Measurements from ENCODE around the gene IGLL5. TPM values are rescaled to one million over a fixed set of nuclear protein-coding genes. Genes with fewer than 3 reads are reported as not detected.

The IGLL5 gene
- total RNA-seq, result not detected in 2 replicates

DNA sequence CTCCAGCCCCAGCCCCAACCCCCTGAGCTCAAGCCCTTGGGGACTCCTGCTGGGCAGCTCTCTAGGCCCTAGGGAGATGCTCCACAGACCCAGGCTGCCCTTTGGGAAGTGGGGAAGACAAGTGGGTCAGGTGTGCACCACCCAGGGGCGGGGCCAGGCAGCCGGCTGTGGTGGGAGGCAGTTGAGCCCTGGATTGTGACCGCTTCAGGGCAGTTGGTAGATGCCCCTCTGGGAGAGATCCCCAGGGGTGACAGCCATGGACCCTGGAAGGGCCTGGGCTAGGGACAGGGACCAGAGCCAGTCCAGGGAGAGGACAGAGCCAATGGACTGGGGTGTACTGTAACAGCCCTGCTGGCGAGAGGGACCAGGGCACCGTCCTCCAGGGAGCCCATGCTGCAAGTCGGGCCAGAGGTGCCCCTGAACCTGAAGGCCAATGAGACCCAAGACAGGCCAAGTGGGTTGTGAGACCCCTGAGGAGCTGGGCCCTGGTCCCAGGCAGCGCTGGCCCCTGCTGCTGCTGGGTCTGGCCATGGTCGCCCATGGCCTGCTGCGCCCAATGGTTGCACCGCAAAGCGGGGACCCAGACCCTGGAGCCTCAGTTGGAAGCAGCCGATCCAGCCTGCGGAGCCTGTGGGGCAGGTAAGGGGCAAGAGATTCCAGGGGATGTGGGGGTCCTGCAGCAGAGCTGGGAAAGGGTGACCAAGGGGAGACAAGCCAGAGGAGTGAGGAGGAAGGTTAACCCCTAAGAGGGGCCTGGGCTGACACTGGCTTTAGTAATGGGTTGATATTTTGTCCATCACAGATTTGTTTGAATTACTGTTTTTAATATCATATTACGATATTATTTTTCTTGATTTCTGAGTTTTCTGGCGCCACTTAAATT, at the start of gene IGLL5:
Gene IGLL5, plus strand, starts transcription at position 196 of the 883 bp plus-strand sequence. Its CDS starts 238 bp downstream, at position 434.
- intact Hi-C loops (cut with micrococcal nuclease), result no loop called here

GRCh38 chr22:22838148-22838786, 49.3 kb upstream of the IGLL5 start:
- intact Hi-C loops (cut with micrococcal nuclease), result no loop called here

- intact Hi-C loops (cut with micrococcal nuclease), result no loop called here
These were observed 47.9 kb upstream of the IGLL5 start for GRCh38 chr22:22839570-22840314.

GRCh38 chr22:22840780-22841179, 46.8 kb upstream of the IGLL5 start:
- intact Hi-C loops (cut with micrococcal nuclease), result no loop called here

DNA sequence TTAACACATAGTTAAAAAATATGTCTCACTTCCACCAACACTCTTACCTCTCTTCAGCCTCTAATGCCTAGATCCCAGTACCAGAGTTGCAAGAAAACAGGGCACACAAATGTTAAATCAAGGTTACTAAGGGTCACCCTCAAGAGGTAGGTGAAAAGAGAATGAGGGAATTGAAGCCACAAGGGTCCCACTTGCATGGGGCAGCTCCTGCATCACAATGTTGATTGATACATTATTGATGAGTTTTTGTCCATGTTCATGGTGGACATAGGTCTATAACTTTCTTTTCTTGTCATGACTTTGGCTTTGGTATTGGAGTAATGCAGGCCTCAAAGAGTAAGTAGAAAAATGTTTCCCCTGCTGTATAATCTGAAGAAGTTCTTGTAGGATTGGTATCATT, 46.0 kb upstream of the IGLL5 start:
- intact Hi-C loops (cut with micrococcal nuclease), result no loop called here

DNA sequence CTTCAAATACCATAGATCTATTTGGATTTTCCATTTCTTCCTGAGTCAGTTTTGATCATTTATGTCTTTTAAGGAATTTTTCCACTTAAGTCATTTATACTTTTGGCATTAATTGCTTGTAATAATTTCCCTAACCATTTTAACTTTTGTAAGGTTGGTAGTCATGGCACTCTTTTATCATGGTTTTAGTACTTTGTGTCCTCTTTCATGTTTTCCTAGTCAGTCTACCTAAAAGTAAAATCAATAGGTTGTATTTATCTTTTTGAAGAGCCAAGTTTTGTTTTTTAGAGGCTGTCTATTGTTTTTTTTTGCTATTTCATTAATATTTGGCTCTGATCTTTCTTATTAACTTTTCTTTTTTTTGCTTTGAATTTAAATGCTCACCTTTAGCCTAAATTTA, 45.5 kb upstream of the IGLL5 start:
- intact Hi-C loops (cut with micrococcal nuclease), result no loop called here

GRCh38 chr22:22843848-22844247, 43.8 kb upstream of the IGLL5 start:
- intact Hi-C loops (cut with micrococcal nuclease), result no loop called here

GRCh38 chr22:22847241-22847640, 40.4 kb upstream of the IGLL5 start:
- intact Hi-C loops (cut with micrococcal nuclease), result no loop called here

- intact Hi-C loops (cut with micrococcal nuclease), result loop anchor here (1.0 to 2.0 kb wide), 6 partner anchors 29 to 108 kb away; no protein-coding TSS in a partner anchor
These were observed 39.2 kb upstream of the IGLL5 start for GRCh38 chr22:22848364-22848866.

DNA sequence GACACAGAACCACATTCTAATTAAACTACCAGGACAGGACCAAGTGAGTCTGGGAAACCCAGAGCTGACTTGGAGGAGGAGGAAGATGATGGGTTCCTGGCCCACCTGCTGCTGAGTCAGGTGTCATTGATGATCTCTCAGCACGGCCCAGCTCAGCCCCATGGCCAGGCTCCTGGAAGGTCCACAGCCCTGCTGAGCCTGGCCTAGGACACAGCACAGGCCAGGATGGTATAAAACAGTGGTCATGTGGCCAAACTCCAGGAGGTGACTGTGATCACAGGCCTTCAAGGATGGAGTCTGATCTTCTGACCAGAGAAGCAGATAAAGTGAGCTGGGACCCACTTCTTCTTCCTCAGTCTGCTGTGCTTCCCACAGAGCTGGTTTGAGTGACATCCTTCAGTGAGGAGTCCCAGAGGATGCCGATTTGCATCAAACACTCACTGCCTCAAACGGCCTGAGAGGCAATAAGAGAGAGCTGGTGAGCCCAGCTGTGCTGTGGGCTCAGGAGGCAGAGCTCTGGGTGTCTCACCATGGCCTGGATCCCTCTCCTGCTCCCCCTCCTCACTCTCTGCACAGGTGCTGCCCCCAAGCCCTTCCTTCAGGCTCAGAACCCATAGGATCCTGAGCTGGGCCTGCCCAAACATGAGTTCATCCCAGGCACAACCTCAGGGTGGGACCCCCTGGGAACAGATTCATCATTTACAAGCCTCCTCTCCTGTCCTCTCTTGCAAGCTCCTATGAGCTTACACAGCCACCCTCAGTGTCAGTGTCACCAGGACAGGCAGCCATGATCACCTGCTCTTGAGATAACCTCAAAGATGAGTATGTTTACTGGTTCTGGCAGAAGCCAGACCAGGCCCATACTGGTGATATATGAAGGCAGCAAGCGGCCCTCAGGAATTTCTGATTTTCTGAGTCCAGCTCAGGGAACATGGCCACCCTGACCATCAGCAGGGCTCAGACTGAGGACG, 37.7 kb upstream of the IGLL5 start:
- intact Hi-C loops (cut with micrococcal nuclease), result loop anchor here (2.0 kb wide), 2 partner anchors 31 to 35 kb away; no protein-coding TSS in a partner anchor

DNA sequence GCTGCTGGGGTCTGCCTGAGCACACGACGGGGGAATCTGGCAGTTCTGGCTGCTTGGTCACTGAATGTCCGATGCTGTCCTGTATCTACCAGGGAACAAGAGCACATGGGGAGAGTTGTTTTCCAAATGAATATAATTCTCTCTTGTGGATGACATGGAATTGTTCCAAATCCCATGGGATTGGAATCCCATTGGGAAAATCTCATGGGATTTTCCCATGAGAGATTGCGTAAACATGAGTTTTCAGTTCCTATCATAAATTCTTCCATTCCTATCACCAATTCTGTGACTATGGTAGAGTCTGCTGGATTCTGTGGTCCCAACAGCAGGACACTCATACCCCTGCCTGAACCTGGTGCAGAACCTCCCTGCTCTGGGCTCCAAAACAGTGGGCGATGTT, 35.6 kb upstream of the IGLL5 start:
- intact Hi-C loops (cut with micrococcal nuclease), result no loop called here

GRCh38 chr22:22853713-22854112, 33.9 kb upstream of the IGLL5 start:
- intact Hi-C loops (cut with micrococcal nuclease), result no loop called here

DNA sequence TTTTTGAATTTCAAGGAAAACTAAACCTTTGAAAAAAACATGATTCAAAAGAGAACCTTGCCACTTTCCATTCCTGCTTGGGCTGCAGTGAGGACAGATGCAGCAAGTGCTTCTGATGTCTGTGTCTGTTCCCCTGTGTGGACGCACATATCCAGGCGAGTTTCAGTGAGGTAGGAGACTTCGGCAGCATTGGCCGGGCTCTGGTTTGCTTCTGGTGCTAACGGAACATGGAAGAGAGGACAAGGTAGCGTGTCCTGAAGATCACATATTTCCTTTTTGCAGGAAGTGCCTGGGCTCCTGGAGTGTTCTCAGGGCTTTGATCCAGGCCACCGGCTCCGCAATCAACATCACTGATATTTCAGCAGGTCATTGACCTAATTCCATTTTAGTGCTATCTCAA, 33.1 kb upstream of the IGLL5 start:
- intact Hi-C loops (cut with micrococcal nuclease), result no loop called here

DNA sequence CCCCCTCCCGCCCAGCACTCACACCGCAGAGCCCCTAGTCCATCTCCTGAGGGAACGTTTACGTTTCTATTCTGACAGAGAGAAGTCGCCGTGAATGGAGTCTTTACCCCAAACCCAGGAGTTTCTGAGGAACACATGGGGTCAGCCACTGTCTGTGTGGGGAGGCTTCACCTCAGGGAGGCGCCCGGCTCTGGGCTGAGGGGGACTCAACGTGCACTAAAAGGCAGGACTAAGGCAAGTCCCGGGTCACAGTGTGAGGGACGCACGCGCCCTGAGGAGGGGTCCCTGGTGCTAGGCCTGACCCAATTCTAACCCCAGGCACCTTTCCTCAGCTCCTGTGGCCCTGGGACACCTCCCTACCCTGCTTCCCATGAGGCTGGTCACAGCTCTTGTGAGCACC, 32.5 kb upstream of the IGLL5 start:
- intact Hi-C loops (cut with micrococcal nuclease), result no loop called here

- intact Hi-C loops (cut with micrococcal nuclease), result no loop called here
These were observed 31.9 kb upstream of the IGLL5 start for GRCh38 chr22:22855617-22856308.

DNA sequence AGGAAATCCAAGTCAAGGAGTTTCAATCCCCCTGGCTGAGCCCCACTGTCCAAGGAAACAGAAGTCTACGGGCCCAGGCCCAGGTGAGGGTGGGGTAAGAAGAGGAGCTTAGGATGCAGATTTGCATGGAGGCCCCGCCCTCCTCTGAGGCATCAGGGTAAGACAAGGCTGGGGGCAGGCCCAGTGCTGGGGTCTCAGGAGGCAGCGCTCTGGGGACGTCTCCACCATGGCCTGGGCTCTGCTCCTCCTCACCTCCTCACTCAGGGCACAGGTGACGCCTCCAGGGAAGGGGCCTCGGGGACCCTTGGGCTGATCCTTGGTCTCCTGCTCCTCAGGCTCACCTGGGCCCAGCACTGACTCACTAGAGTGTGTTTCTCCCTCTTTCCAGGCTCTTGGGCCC, 31.3 kb upstream of the IGLL5 start:
- intact Hi-C loops (cut with micrococcal nuclease), result no loop called here

DNA sequence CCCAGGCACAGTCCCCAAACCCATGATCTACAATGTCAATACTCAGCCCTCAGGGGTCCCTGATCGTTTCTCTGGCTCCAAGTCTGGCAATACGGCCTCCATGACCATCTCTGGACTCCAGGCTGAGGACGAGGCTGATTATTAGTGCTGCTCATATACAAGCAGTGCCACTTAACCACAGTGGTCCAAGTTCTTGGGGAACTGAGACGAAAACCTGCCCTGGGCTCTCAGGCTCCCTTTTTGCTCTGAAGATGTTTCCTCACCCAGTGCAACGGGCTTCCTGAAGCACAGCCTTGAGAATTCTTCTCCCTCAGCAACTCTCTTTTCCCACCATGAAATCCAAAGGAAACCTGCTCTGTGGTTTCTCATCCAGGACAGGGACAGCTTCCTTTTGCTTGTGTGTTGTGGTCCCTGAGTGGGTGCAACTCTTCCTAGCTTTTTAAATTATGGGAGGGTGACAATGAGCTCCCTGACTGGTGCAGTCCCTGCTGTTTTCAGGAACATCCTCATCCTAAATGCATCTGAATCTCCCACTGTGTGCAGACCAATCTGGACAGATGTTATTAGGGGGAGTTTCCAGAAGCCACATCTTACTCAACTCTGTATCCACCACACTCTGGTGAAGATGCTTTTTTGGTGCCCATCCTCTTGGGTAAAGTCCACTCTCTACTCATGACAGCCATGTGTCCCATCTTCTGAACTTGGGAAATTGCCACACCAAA, 30.6 kb upstream of the IGLL5 start:
- intact Hi-C loops (cut with micrococcal nuclease), result no loop called here

DNA sequence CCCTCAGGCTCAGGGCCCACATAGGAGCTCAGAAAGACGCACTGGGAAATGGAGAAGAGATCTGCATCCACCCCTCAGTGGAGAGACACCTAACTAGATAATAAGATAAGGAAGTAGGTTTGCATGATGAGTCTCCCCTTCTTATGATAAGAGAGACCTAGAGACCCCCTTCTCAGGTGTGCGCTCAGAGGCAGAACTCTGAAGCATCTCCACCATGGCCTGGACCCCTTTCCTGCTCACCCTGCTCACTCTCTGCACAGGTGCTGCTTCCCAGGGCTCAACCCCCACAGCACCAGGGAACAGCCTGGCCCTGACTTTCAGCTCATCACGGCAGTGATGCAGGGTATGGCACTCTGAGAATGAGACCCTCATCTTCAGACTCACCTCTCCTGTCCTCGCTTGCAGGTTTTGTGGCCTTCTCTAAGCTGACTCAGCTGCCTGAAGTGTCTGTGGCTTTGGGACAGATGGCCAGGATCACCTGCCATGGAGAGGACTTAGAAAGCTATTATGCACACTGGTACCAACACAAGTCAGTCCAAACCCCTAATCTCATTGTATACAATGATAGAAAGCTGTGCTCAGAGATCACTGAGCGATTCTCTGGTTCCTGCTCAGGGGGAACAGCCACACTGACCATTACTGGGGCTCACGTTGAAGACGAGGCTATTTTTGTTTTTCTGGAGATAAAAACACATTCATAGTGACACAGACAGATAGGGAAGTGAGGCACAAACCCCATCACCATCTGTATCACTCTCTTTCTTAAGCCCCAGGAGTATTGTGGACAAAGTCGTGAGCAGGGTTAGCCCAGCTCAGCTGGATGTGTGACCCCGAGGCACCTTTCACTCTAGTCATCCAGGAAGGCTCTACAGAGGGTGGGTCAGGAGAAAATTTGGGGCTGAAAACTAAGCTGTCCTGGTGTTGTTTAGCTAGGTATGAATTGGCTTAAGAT, 29.7 kb upstream of the IGLL5 start:
- intact Hi-C loops (cut with micrococcal nuclease), result no loop called here
